ENCODE results near the gene TMCC2.
A peak's percentile ranks its signal among the peaks of the same experiment; 100 is the strongest.
"Not testable (repeated sequence)": the region's sequence is repeated elsewhere in the genome, so short reads cannot be mapped to it uniquely, and the experiment has no call there.

TMCC2 gene

GRCh38 chr1:205216588-205216987, 11.2 kb upstream of the TMCC2 start:
- no peak for DNase-seq

- DNase-seq, result no peak
These were observed 10.3 kb upstream of the TMCC2 start for GRCh38 chr1:205217418-205217817.

- DNase-seq, result no peak
These were observed 7.3 kb upstream of the TMCC2 start for GRCh38 chr1:205220421-205220820.

- DNase-seq, result no peak
These were observed 3.0 kb upstream of the TMCC2 start for GRCh38 chr1:205224736-205225135.

- no peak for DNase-seq
These were observed 1.6 kb upstream of the TMCC2 start for GRCh38 chr1:205225901-205226765.

- DNase-seq, result no peak
These were observed 720 bp upstream of the TMCC2 start for GRCh38 chr1:205226868-205227583.

GRCh38 chr1:205228093-205228521, 361 bp downstream of the TMCC2 start:
- DNase-seq, result no peak

- DNase-seq, result peak; percentile 40 to 78 (median 62)
These were observed 1.7 kb downstream of the TMCC2 start for GRCh38 chr1:205229399-205229871.

GRCh38 chr1:205229916-205230700, 2.4 kb downstream of the TMCC2 start:
- DNase-seq, result peak in 1 of 6 experiments; percentile 21

- no peak for DNase-seq
These were observed 3.2 kb downstream of the TMCC2 start for GRCh38 chr1:205230982-205231381.

GRCh38 chr1:205232127-205232820, 4.5 kb downstream of the TMCC2 start:
- DNase-seq, result no peak

GRCh38 chr1:205232945-205233397, 5.2 kb downstream of the TMCC2 start:
- no peak for DNase-seq

GRCh38 chr1:205233986-205234385, 6.2 kb downstream of the TMCC2 start:
- not testable (repeated sequence) for DNase-seq

- no peak for DNase-seq
These were observed 8.2 kb downstream of the TMCC2 start for GRCh38 chr1:205235951-205236350.

- DNase-seq, result no peak
These were observed 8.8 kb downstream of the TMCC2 start for GRCh38 chr1:205236526-205236925.

GRCh38 chr1:205236951-205237475, 9.3 kb downstream of the TMCC2 start:
- DNase-seq, result no peak

GRCh38 chr1:205237526-205238484, 10.1 kb downstream of the TMCC2 start:
- DNase-seq, result no peak

GRCh38 chr1:205239078-205239477, 11.3 kb downstream of the TMCC2 start:
- DNase-seq, result no peak

- no peak for DNase-seq
These were observed 12.4 kb downstream of the TMCC2 start for GRCh38 chr1:205240118-205240517.

- DNase-seq, result no peak
These were observed 12.8 kb downstream of the TMCC2 start for GRCh38 chr1:205240569-205240968.
